ENCODE data around the gene PSMB3.

DNA sequence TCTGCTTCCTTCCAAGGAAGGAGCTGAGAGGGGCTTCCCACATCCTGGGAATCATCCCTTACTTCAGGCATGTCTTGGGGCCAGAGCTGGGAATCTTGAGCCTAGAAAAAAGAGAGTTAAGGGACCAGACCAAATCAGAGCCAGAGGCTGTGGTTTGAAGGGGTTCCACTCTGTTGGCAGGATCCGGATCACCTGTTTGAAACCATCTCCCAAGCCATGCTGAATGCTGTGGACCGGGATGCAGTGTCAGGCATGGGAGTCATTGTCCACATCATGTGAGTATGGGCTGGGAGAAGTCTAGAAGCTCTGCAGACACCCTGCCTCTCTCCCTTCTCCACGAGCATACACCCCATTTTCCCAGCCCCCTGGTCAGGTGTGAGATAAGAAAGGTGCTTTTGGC lies 9.7 kb downstream of the PSMB3 start:
- no peak for TF ChIP-seq HCFC1 (IDR thresholded peaks at IDR 0.05; ENCODE audit: low read depth, low read length)
- TF ChIP-seq, protein P1, sequence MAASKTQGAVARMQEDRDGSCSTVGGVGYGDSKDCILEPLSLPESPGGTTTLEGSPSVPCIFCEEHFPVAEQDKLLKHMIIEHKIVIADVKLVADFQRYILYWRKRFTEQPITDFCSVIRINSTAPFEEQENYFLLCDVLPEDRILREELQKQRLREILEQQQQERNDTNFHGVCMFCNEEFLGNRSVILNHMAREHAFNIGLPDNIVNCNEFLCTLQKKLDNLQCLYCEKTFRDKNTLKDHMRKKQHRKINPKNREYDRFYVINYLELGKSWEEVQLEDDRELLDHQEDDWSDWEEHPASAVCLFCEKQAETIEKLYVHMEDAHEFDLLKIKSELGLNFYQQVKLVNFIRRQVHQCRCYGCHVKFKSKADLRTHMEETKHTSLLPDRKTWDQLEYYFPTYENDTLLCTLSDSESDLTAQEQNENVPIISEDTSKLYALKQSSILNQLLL (CRISPR knock-in tag; IDR thresholded peaks at IDR 0.05; ENCODE audit: borderline replicate concordance) = no peak
- no peak for TF ChIP-seq ZNF174 (CRISPR knock-in tag; IDR thresholded peaks at IDR 0.05)
- no peak for TF ChIP-seq POLR2AphosphoS5 (IDR thresholded peaks at IDR 0.05; ENCODE audit: control insufficient read depth, insufficient read depth, low read depth, low read length)
- TF ChIP-seq ZBTB7A (IDR thresholded peaks at IDR 0.05; ENCODE audit: borderline replicate concordance, control insufficient read depth, low read depth, low read length) = no peak
- TF ChIP-seq EZH2 (IDR thresholded peaks at IDR 0.05; ENCODE audit: borderline replicate concordance, low read depth, low read length) = no peak
- no peak for TF ChIP-seq FOSL1 (tag; conservative IDR thresholded peaks at IDR 0.05)
- no peak; the same call in 1 of the 2 replicates for TF ChIP-seq POLR2A (conservative IDR thresholded peaks at IDR 0.05)
- no peak for TF ChIP-seq SRSF9 (IDR thresholded peaks at IDR 0.05; ENCODE audit: borderline replicate concordance, low read depth, low read length)
- no peak for TF ChIP-seq SRSF1 (IDR thresholded peaks at IDR 0.05; ENCODE audit: low read depth, low read length)
- TF ChIP-seq CBFB (CRISPR knock-in tag; IDR thresholded peaks at IDR 0.05) = no peak
- TF ChIP-seq, protein P2, sequence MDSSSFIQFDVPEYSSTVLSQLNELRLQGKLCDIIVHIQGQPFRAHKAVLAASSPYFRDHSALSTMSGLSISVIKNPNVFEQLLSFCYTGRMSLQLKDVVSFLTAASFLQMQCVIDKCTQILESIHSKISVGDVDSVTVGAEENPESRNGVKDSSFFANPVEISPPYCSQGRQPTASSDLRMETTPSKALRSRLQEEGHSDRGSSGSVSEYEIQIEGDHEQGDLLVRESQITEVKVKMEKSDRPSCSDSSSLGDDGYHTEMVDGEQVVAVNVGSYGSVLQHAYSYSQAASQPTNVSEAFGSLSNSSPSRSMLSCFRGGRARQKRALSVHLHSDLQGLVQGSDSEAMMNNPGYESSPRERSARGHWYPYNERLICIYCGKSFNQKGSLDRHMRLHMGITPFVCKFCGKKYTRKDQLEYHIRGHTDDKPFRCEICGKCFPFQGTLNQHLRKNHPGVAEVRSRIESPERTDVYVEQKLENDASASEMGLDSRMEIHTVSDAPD (CRISPR knock-in tag; IDR thresholded peaks at IDR 0.05) = no peak

All from K562 (cell line).